Measurements from ENCODE around the gene CHST11.
"Not testable (repeated sequence)": the region's sequence is repeated elsewhere in the genome, so short reads cannot be mapped to it uniquely, and the experiment has no call there.

CHST11 gene

DNA sequence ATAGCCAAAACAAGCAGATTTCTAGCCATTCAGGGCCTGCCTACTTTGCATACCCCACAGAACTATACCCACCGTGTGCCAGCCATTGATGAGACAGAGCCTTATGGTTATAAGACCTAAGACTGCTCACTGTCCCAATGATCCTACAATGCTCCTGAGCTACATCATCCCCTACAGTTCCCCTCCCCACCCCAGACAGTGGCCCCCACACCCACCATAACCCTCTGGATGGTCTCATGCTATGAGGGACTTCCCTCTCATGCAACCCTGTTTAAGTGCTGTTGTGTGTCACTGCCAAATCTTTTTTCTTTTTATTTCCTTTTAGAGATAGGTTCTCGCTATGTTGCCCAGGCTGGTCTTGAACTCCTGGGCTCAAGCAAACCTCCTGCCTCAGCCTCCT lies 75.9 kb downstream of the CHST11 start:
- DNase-seq, result no peak

DNA sequence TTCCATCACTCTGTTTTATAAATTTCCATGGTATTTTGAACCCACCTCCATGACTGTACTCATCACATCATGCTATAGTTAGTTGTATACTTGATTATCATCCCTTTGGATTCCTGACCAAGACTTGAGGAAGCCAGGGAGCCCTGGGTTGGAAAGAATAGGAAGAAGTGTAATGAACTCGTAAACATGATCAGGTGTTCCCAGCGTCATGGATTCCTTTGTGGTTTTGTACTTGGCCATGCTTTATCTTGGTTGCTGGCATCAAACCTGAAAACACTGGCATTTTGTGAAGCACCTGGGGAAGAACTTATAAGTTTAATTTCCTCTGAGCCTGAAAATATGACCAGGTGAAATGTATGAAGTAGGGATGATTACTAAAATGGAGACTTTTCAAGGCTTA lies 76.4 kb downstream of the CHST11 start:
- DNase-seq, result no peak

DNA sequence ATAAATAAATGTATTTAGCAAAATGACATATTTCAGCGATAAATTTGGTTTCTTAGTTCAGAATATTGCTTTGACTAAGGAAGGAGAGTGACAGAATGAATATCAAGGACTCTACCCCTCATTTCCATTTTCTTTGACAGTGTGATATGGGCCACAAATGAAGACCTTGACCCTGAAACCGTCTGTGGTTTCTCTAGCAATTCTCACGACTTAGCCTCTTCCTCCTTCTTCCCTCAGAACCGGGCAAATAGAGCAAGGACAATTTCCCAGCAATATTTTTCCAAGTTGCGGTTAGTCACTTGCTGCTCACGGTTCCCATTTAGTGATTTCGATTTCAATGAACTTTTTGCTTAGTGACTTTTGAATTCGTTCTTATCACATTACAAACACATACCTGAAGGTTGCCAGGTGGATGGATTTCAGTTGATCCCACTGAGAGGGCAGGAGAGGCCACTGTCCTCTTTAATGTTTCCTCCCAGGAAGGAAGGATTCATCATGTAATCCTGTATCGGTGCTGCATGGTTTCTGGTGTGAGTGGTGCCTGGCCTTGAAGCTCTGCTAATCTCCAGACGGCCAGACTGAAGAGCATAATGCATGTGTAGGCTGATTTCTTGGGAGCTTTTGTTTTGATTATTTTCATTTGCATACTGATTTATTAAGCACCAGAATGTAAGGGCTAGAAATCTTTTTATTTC lies 77.6 kb downstream of the CHST11 start:
- peak; percentile 25 to 27 for DNase-seq

DNA sequence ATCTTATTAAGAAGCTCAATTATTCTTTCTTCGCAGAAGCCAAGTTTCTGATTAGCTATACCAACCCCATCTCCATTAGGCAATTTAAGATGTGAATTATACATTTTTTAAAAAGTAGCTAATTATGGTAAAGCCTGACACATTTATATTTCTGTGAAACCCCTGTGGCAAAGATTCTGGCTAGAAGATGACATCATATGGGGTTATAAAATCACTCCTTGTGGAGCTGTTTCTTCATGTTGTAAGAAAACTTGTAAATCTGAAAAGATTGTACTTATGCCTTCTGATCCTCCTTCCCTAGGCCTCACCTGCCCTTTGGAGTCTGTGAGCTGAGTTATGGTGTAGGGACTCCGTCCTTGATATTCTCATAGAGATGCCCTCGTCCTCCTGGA lies 78.1 kb downstream of the CHST11 start:
- DNase-seq, result no peak

DNA sequence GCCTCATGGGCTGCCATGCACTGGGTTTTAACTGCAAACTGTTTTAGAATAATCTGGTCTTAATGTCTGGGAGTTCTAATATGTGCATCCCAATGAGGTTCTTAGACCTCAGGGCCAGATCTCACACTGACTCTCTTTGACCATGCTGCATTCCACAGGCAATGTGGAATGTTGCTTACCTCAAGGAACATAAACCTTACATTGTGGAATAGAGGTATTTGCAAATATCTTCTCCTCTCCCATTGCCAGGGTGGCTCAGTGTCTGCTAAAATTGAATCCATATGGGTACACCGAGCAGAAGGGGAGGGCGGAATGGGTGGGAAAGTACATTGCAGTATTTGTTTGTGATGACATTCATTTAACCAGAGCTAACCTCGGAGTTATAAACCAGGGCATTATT lies 78.6 kb downstream of the CHST11 start:
- no peak for DNase-seq

DNA sequence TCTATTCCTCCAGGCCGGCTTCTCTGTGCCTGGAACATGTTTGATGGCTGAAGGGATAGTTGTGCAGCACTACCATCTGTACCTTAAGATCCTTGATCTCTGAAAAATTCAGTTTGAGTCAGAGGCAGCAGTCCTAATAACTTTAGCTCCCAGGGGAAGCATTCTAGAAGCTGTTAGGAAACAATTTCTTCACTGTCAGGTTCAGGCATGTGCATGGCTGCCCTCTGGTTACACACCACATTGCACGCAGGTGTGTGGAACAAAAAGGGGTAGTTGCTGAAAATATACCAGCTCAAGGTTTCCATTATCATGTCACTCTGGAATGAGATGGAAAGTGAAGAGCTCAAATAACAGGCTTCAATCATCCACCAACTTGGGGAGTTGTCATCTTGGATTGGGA lies 80.1 kb downstream of the CHST11 start:
- DNase-seq, result no peak

DNA sequence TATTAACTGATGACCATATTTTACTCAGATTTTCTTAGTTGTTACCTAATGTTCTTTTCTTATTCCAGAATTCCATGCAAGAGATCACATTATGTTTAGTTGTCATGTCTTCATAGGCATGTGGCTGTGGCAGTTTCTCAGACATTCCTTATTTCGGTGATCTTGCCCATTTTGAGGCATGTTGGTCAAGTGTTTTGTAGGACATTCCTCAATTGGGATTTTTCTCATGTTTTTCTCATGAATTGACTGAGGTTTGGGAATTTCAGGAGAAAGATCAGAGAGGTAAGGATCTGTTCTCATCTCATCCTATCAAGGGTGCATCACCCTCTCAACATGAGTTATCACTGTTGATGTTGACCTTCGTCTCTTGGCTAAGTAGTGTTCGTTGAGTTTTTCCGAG lies 81.3 kb downstream of the CHST11 start:
- DNase-seq, result no peak

DNA sequence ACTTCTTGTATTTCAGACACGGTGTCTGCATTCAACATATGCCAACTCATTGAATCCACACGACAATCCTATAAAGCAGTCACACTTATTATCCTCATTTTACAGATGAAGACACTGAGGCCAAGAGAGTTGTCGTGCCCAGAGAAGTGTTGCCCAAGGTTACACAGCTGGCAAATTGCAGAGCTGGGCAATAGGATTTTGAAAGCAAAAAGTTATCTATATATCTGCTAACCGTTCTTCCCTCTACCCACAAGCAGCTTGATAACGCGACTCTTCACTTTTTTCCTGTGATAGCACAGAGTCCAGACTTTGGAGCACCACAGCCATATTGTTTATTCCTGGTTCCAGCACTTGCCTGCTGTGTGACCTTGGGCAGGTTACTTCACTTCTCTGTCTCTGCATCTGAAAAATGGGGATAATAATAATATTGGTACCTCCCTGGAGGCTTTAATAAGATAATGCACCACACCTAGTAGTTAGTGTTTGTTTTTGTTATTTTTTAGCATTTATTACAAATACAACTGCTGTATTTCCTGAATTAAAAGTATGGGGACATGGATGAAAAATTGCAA lies 82.2 kb downstream of the CHST11 start:
- DNase-seq, result no peak

DNA sequence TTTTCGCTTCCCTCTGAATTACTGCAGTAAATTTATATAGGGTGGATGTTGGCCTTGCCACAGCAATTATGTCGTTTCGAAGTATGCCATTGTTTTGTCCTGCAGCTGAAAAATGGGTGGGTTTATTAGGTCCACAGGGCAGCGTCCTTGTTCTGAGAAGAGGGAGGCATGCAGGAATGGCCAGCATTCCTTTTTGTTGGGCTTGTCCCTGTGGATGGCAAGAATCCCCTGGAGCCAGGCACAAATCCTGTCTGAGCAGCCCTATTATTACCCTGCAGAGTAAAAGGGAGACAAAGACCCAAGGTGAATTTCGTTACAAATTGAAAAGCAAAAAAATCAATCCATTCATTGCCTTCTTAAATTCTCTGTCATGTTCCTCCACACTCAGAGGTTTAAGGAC lies 88.1 kb downstream of the CHST11 start:
- DNase-seq, result no peak

DNA sequence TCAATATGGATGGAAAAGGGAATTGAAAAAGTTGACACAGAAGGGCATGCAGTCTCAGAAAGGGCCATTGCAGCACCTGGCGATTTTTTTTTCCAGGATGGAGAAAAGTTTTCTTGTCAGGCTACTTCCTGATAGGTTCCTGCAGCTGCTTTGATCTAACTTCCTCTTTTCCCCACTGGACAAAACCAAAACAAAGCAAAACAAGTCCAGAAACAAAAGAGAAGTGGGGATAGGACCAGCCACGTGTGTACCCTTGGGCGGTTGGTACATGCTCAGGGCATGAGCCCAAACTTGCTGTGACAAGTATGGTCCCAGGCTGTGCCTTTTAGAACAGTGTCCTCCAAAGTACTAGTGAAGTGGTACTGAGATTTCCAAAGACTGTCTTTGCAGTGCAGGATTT lies 89.8 kb downstream of the CHST11 start:
- peak; percentile 35 to 52 for DNase-seq

DNA sequence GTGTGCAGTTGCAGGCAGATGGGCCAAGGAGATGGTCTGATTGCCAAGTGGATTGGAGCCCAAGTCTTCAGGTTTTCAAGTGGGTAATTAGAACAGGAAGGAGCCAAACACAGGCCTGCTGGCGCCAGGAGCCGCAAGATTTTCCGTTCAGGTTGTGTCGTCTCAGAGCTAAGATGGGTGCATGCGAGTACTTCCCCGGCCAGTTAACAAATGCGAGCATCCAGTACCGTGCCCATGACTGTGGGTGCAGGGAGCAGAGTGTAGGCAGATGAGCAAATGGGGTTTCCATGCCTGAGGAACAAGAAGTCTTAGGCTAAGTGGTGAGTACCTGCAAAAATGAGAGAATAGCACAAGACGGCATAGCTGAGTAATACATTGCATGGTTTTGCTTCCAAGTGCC lies 90.5 kb downstream of the CHST11 start:
- DNase-seq, result no peak

DNA sequence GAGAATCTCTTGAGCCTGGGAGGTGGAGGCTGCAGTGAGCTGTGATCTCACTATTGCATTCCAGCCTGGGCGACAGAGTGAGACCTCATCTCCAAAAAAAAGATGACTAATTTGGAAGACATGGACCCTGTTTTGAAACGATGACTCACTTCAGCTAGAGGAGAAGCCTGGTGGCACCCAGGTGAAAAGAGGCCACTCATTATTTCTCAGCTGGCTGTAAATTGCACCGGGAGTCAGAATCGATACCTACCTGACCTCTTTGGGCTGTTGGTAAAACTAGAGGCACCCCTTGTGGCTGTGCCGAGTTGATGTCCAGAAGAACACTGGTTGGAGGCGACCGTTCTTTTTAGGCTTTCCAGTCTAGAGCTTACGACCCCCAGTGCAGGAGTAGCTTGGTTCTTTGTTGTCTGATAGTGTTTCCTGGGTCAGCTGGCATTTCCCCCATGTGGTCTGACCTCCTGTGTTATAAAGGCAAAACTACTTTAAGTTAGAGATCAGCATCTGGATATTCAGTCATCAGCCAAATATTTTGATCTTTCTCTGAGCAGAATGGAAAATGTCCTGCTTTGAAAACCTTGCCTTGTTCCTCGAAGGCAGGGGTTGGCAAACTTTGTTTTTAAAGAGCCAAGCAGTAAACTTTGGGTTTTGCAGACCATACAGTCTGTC lies 93.2 kb downstream of the CHST11 start:
- no peak for DNase-seq

DNA sequence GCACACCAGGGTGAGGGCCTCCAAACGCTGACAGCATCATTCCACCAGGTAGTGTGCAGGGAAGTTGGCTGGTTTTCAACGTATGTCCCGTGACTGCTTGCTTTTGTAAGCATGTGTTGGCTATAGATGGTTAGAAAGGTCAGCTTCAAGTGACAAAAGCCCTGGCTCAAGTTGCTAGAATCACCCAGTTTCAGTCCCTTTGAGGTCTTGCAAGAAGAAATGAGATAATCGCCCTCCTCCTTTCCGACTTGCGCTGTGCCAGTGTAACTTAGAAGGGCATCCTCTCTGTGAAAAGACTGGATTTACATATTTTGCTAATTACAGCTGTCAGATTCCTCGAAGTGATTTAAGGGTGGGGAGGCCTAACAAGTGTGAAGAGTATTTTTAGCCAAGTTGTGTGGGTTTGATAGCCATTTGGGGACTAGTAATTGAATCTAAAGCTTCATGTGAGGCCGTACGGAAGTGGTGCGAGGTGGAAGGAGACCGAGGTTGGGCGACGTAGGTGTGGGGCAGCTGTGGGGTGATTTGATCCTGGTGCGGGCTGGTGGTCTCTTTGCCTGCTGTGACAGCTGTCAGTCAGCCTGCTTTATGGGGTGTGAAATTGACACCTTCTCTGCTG lies 94.7 kb downstream of the CHST11 start:
- no peak for DNase-seq

DNA sequence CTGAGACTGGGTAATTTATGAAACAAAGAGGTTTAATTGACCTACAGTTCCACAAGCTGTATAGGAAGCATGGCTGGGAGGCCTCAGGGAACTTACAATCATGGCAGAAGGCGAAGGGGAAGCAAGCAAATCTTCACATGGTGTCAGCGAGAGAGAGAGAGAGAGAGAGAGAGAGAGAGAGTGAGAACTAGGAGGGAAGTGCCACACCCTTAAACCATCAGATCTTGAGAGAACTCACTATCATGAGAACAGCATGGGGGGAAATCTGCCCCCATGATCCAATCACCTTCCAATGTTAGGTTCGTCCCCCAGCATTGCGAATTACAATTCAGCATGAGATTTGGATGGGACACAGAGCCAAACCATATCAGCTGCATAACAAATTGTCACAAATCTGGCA lies 96.7 kb downstream of the CHST11 start:
- no peak for DNase-seq

DNA sequence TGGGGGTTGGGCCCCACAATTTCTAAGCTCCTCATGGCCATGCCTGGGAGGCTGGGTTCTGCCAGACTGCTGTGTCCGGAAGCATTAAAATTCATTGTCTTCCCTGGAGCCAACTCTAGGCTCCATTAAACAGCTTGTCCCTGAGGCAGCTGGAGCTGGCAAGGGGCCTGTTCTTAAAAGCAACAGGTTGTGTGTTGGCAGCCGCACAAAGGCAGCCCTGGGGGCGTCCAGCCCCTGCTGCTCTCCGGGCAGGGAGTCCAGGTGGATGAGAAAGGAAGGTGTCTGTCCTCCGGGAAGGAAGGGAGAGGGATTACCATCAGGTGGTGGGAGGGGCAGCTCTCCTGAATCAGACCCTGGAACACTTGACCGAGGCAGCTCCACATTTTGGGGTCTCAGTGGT lies 98.9 kb downstream of the CHST11 start:
- DNase-seq, result no peak

DNA sequence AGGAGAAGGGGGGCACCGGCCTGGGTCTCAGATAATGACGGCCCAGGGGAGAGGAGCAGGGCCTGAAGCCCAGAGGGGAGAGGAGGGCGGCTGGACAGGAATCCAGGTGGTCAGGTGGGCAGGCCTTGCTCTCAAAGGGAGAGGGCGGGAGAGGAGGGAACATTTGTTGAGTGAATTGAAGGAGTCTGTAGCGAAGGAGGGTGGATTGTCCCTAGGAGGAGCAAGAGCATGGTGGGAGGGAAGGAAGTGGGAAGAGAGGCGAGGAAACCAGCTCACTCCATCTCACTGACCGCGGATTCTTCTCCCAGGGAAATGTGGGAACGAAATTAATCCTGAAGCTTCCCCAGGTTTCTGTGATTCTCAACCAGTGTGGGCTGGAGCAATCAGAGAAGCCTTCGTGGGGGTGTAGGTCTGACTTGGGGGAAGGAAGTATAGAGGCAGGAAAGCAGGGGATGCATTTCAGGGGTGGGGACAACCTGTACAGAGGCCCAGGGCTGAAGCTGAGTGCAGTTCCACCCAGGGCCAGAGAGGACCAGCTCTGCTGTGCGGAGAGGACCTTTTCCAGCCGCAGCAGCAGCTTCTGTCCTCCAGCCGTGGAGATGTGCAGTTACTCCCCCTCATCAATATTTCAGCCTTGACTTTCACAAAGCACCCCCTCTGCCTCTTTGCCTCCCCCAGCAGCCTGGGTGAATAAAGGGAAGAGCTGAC lies 100.9 kb downstream of the CHST11 start:
- DNase-seq, result no peak

DNA sequence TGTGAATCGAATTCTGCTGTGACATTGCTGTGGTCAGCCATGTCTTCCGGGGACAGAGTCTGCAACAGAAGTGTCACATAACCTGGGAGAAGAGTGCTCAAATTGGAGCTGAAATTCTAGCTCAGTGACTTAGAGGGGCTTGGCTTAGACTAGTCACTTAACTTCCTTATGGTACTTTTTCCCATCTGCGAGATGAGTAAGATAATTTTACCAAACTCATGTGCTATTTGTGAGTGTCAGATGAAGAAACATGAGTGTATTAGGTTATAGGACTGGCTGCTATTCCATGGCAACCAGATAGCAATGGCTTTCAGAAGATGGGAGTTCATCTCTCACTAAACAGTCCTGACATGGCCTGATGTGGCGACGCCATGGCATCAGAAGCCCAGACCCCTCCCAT lies 104.1 kb downstream of the CHST11 start:
- no peak for DNase-seq

DNA sequence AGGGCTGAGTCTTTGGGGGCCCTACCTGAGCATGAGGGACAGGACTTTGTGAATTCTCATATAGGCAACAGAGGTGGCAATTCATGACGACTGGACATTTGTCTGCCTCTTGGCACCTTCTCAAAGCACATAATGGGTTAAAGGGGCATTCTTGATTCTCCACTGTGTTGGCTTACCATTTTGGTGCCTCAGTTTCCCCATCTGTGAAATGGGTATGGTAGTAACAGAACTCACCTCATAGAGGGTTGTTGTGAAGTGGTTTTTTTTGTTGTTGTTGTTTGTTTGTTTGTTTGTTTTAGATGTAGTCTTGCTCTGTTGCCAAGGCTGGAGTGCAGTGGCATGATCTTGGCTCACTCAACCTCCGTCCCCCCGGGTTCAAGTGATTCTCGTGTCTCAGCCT lies 106.0 kb downstream of the CHST11 start:
- no peak for DNase-seq

DNA sequence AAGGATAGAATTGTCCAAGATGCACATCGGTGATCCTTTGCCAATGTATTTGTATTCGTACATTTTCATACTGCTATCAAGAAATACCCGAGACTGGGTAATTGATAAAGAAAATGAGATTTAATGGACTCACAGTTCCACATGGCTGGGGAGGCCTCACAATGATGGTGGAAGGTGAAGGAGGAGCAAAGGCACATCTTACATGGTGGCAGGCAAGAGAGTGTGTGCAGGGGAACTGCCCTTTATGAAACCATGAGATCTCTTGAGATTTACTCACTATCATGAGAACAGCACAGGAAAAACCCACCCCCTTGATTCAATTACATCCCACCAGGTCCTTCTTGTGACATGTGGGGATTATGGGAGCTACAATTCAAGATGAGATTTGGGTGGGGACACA lies 107.9 kb downstream of the CHST11 start:
- DNase-seq, result not testable (repeated sequence)

DNA sequence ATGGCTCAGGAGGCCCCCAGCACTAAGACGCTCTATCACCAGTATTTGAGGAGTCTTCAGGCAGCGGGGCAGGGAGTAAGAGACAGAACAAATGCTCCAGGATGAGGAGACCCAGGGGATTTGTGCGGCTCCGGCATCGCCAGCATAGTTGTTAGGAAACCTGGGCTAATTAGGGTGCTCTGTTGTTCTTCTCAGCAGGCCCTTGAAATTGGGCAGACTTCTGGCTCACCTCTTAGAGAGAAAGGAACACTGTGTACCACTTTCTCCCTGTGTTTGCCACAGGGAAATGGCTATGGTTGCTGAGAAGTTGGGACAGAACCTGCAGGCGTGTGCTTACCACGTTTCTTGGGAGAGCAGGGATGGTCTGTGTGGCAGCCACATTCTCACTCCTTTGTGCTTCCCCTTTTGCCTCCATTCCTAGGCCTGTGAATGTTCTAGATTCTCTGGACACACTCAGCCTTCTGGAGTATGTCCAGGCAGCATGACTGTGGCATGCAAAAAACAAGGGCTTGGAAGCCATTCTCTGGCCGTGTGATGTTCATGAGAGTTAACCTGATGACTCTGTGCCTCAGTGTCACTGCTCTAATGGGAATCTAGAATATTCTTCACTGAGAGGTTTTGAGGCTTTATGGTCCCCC lies 109.0 kb downstream of the CHST11 start:
- no peak for DNase-seq

DNA sequence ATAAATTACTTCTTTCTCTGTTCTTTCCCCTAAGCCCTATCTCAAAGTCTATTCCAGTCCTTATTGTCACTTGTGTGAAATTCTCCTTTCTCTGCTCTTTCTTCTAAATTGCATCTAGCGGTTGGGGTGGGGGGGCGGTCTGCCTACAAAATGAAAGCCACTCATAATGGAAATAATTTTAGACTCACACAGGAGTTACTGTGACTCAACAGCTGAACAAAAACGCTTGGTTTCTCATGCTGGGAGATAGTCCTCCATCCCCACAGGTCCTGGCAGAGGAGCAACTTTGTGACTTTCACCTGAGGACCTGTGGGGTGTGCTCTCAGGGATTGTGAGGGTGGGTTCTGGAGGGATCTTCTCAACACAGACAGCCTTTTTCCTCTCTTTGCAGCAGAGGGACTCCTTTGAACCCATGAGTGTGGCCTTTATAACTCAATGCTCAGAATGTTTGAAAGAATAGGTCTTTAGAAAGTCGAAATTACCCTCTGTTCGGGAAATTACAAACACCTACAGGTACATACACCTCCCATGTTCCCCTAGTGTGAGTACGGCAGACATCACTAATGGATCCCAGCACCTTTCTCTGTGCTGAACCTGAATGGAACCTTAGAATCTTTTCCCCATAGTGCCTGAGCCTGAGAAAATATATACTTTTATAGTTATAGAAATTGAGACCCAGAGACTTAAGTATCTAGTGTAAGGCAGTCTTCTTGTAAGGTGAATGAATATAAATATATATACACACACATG lies 109.7 kb downstream of the CHST11 start:
- no peak for DNase-seq

DNA sequence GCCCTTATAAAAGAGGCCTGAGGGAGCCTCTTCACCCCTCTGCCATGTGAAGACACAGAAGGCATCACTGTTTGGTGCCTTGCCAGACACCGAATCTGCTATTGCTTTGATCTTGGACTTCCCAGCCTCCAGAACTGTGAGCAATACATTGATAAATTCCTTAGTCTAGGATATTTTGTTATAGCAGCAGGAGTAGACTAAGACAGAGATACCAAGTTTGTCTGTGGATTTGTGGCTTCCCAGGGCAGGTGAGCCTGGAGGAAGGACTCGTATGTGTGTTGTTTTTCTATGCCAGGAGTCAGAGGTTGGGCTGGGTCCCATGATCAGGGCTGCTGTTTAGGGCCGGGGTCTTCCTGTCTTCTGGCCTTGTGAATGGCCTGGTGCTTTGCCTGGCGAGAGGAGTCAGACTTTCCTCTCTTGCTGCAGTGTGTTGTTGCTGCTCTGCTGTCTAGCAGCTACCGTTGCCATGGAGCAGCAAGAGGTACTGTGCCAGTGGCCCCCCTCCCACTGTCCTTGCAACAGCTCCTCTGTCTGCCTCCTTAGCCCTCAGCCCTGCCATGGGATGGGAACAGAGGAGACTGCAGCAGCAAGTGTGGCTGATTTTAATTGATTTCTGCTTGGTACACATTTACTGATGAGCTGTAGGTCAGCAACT lies 111.2 kb downstream of the CHST11 start:
- DNase-seq, result peak; percentile 21 to 41
